ENCODE data around the gene EBF4.

Gene EBF4

DNA sequence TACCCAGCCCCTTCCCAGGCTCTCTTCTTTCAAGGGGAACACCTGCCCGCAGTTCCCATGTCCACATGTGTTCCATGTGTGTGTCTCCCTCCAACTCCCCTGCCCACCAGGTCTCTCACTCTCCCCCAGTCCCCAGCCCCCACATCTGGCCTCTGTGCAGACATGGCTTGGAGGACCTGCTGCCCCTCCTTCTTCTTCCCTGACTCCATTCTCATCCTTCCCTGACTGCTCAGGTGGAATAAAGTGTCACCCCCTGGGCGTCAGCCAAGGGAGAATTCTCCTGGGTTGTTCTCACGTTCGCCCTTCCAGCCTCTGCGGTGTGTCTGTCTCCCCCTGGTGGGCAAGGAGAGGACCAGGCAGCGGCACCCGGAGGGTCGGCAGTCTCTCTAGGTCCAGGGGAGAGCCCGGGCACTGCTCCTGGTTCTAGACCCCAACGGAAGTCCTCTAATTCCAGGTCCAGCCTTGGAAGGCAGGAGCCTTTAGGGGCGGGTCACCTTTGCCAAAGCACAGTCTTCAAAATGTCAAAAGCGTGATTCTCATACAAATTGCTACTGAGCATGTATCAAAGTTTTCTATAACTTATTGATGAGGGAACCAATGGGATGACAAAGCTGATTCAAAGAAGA, 50.5 kb downstream of the EBF4 start:
- DNase-seq (ENCODE audit: low read depth), result peak; percentile 67

DNA sequence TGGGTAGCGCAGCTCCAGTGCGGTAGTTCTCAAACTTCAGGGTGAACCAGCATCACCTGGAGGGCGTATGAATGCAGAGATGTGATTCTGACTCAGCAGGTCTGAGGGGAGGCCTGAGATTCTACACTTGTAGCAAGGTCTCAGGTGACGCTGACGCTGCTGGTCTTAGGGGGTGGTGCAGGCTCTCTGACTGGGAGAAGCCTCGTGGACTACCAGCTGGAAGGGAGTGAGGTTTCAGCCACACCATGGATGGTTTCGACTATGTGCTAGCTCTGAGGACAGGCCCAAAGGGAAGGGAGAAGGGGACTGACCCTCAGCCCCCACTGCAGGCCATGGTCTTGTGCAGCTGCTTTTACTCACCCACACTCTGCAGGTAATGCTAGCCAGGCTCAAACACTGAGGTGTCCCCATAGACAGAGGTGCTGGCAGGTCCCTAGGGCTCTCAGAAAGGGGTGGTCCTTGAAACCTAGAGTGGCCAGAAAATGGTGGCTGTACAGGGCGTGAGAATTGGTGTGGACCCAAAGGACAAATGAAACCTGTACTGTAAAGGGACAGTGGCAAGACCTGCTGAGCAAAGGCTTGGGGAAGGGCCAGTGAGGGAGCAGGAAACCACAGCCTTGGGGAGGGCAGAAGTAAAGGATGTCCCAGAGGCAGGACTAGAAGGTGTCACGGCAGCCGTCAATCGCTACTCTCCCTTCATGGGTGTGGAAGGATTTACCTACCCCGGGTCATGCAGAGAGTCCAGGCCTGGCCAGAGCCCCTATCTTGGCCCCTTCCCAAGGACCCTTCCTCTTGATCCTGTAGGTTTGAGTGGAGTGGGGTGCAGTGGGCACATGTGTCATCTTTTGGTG, 52.7 kb downstream of the EBF4 start:
- no peak for DNase-seq (ENCODE audit: low read depth)

- DNase-seq (ENCODE audit: low read depth), result no peak
Observed at GRCh38 chr20:2745936-2746635, 53.5 kb downstream of the EBF4 start.

GRCh38 chr20:2746636-2747265, 54.2 kb downstream of the EBF4 start:
- no peak for DNase-seq (ENCODE audit: low read depth)

GRCh38 chr20:2747676-2748235, 55.2 kb downstream of the EBF4 start:
- DNase-seq (ENCODE audit: low read depth), result no peak

- DNase-seq (ENCODE audit: low read depth), result no peak
Observed at GRCh38 chr20:2748551-2749342, 56.2 kb downstream of the EBF4 start.

GRCh38 chr20:2749343-2749950, 56.9 kb downstream of the EBF4 start:
- DNase-seq (ENCODE audit: low read depth), result no peak

DNA sequence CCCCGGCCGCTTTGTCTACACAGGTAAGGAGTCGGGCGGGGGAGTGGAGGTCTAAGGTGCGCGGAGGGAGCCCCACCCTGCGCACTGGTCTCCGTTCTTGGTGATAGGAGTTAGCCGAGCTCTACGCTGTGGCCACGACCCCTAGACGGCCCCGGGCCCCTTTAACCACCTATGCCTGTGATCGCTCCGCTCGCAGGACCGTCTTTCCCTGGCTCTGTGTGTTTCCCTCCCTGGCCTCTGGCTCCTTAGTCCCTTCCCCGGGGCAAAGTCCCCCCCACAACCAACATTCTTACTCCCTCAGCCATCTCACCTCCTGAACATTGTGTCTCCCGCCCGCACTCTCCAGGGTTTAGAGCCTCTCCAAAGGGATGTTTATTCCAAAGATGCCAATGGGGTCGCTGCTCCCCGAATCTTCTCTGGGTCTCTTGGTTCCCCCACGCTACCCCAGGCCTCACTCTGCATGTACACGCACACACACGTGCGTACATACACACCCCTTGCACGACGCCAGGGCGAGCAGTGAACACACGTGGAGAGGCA, 57.4 kb downstream of the EBF4 start:
- DNase-seq (ENCODE audit: low read depth), result no peak

GRCh38 chr20:2750491-2751251, 58.1 kb downstream of the EBF4 start:
- DNase-seq (ENCODE audit: low read depth), result no peak

DNA sequence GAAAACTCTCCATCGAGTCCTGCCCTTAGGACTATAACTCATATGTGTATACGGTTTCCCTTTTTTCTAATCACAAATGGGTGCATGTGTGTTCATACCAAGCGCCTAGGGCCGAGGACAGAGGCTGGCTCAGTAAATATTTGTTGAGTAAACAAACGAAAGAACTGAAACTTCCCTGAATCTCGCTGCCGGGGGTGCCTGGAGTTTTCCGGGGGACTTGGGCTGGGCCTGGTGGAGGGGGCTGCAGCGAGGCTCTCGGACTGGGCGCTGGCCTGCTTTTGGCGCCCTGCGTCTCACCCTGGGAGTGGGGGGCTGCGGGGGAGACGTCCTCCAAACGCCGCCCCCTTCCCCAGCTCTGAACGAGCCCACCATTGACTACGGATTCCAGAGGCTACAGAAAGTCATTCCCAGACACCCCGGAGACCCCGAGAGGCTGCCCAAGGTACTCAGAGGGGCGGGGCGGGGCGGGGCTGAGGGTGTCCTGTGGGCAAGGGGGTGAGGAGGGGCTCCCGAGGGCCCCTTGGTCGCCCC, 58.8 kb downstream of the EBF4 start:
- DNase-seq (ENCODE audit: low read depth), result no peak

DNA sequence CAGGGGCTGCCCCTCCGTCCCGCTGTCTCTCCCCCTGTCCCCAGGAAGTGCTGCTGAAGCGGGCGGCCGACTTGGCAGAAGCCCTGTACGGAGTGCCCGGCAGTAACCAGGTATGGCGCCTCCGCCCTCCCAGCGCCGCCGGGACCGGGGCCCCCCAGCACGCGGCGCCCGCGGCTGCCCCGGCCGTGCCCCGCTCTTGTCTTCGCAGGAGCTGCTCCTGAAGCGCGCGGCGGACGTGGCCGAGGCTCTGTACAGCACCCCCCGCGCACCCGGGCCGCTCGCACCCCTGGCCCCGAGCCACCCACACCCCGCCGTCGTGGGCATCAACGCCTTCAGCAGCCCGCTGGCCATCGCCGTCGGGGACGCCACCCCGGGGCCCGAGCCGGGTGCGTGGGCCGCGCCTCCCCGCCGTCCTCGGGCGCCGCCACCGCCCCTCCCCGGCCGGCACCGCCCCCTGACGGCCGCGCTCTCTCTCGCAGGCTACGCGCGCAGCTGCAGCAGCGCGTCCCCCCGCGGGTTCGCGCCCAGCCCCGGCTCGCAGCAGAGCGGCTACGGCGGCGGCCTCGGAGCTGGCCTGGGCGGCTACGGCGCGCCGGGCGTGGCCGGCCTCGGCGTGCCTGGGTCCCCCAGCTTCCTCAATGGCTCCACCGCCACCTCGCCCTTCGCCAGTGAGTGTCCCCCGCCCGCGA, 59.4 kb downstream of the EBF4 start:
- DNase-seq (ENCODE audit: low read depth), result peak; percentile 44

GRCh38 chr20:2752567-2753460, 60.2 kb downstream of the EBF4 start:
- peak; percentile 30 for DNase-seq (ENCODE audit: low read depth)

GRCh38 chr20:2753461-2754040, 61.0 kb downstream of the EBF4 start:
- no peak for DNase-seq (ENCODE audit: low read depth)

DNA sequence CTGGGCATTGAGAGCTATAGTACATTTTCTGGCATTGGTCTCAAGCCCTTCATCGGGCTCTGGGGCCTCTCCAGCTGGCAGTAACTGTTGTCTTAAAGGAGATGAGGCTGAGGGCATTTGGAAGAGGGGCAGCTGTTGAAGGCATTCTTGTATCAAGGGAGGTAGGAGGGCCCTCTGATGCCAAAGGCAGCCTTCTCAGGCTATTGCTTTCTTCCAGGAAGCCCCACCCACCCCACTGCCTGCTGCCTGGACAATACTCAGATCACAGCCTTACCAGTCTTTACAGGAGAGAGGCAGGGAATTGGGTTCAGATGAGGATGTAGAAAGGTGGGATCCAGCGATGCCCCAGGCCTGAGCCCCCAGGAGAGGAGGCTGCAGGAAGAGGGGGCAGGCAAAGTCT, 61.8 kb downstream of the EBF4 start:
- no peak for DNase-seq (ENCODE audit: low read depth)

DNA sequence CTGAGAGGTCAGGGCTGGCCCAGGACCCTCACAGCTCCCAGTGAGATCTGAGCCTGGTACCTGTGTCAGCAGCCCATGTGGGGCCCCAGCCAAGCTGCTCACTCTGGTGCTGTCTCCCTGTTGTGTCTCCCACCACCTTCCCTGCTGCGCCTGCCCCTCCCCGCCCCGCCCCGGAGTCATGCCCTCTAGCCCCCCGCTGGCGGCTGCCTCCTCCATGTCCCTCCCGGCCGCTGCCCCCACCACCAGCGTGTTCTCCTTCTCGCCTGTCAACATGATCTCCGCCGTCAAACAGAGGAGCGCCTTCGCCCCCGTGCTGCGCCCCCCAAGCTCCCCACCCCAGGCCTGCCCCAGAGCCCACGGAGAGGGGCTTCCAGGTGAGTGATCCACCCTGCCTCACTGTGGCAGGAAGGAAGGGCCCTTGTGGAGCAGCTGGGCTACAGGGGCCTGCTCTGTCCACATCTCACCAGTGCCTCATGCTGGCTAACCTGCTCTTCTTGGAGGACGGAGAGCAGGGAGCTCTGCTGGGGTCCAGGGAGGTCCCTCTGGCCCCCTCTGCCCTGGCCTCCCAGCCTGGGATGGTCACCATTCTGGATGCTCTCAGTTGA, 63.0 kb downstream of the EBF4 start:
- DNase-seq (ENCODE audit: low read depth), result no peak

DNA sequence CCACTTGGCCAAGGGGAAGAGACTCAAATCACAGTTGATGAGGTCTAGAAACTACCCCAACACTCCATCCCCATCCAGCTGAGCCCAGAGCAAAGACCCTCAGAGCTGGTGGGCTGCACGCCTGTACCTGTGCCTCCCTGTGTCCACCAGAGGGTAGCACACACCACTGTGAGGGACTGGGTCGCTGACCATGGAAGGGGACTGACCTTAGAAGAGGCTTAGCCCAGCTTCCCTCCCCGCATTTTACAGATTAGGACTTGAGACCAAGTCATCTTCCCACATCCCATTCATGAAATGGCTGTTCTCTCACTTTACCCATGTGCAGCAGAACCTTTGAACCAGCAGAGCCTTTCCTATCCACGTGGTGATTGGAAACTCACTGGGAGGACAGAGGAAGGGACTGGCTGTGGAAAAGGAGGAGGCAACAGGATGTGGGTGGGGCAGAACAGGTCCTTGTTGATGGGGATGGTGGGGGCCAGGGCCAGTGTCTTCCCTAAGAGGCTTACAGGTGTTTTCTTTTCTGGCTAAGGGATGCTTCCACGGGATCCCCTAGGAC, 63.6 kb downstream of the EBF4 start:
- DNase-seq (ENCODE audit: low read depth), result no peak

- DNase-seq (ENCODE audit: low read depth), result no peak
Observed at GRCh38 chr20:2757001-2757400, 64.4 kb downstream of the EBF4 start.

Measured in activated T-cell treated with anti-CD3 and anti-CD28 coated beads for 1 hour (primary cell).